ENCODE data around the gene CACNA2D3.

The CACNA2D3 gene

GRCh38 chr3:54801977-54802376, 679.6 kb downstream of the CACNA2D3 start:
- DNase-seq (ENCODE audit: insufficient read length, low spot score) (no peak), FAIRE-seq (no peak)
- no peak for TF ChIP-seq CTCF (IDR thresholded peaks at IDR 0.05; ENCODE audit: insufficient read depth, missing control alignments)

- DNase-seq (ENCODE audit: insufficient read length, low spot score) (no peak), FAIRE-seq (no peak)
- no peak for TF ChIP-seq CTCF (IDR thresholded peaks at IDR 0.05; ENCODE audit: insufficient read depth, missing control alignments)
Measured at GRCh38 chr3:54810401-54810800, 688.0 kb downstream of the CACNA2D3 start.

- no peak for TF ChIP-seq CTCF (IDR thresholded peaks at IDR 0.05; ENCODE audit: insufficient read depth, missing control alignments)
- FAIRE-seq (no peak), DNase-seq (ENCODE audit: insufficient read length, low spot score) (no peak)
Measured at GRCh38 chr3:54814224-54814623, 691.9 kb downstream of the CACNA2D3 start.

- no peak for TF ChIP-seq CTCF (IDR thresholded peaks at IDR 0.05; ENCODE audit: insufficient read depth, missing control alignments)
- FAIRE-seq, result no peak
- no peak for DNase-seq (ENCODE audit: insufficient read length, low spot score)
Measured at GRCh38 chr3:54817628-54818027, 695.3 kb downstream of the CACNA2D3 start.

GRCh38 chr3:54818486-54818885, 696.1 kb downstream of the CACNA2D3 start:
- no peak for TF ChIP-seq CTCF (IDR thresholded peaks at IDR 0.05; ENCODE audit: insufficient read depth, missing control alignments)
- FAIRE-seq, result no peak

GRCh38 chr3:54818942-54819341, 696.6 kb downstream of the CACNA2D3 start:
- FAIRE-seq (no peak), DNase-seq (ENCODE audit: insufficient read length, low spot score) (no peak)
- TF ChIP-seq CTCF (IDR thresholded peaks at IDR 0.05; ENCODE audit: insufficient read depth, missing control alignments), result no peak

More at GRCh38 chr3:54818486-54818885, 696.1 kb downstream of the CACNA2D3 start:
- DNase-seq (ENCODE audit: insufficient read length, low spot score), result no peak

GRCh38 chr3:54819946-54820345, 697.6 kb downstream of the CACNA2D3 start:
- DNase-seq (ENCODE audit: insufficient read length, low spot score), result no peak
- no peak for TF ChIP-seq CTCF (IDR thresholded peaks at IDR 0.05; ENCODE audit: insufficient read depth, missing control alignments)
- no peak for FAIRE-seq

All from D721Med (cell line).